ENCODE data around the gene SAMMSON.

DNA sequence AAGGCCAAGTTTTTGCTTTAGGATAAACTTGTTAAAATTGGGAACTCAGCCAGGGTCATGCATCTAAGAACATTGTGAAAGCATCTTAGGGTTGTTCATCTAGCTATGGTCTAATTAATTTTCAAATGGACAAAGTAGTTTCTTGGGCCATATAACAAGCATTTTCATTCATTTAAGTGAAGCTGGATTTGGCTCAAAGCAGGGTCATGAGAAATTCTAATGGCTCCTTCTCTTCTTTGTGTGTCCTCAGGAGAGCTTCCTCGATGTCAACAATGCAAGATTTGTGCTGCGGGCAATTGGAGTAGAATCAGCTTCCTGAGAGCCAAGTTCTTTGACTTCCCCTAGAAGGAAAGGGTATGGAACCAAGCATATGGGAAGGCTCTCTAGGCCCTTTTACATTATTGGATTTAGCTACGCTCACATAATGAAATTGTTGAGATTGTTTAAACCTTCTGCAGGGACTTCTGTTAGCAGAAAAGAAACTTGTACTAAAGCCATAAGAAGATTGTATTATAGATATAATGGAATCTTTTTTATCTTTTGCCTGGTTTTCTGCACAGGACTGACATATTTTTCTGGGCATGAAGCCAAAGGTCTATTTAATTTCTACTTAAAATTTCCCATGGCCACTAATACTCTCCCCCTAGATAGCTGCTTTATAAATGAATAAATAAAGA is 1.8 kb upstream of the SAMMSON start:
- TF ChIP-seq, protein P1, sequence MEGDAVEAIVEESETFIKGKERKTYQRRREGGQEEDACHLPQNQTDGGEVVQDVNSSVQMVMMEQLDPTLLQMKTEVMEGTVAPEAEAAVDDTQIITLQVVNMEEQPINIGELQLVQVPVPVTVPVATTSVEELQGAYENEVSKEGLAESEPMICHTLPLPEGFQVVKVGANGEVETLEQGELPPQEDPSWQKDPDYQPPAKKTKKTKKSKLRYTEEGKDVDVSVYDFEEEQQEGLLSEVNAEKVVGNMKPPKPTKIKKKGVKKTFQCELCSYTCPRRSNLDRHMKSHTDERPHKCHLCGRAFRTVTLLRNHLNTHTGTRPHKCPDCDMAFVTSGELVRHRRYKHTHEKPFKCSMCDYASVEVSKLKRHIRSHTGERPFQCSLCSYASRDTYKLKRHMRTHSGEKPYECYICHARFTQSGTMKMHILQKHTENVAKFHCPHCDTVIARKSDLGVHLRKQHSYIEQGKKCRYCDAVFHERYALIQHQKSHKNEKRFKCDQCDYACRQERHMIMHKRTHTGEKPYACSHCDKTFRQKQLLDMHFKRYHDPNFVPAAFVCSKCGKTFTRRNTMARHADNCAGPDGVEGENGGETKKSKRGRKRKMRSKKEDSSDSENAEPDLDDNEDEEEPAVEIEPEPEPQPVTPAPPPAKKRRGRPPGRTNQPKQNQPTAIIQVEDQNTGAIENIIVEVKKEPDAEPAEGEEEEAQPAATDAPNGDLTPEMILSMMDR (IDR thresholded peaks at IDR 0.05 in 8 of 11, conservative IDR thresholded peaks at IDR 0.05 in 3 of 11), result no peak
- TF ChIP-seq POLR2AphosphoS5 (IDR thresholded peaks at IDR 0.05) (no peak), POLR2A (IDR thresholded peaks at IDR 0.05) (no peak)
